Neural cell (in vitro differentiated cells): ENCODE data around the gene UROC1.

Experiments used
- CTCF ChIP-seq: fragments of 450-650 bp; IDR thresholded peaks from 2 replicates; pipeline ENCODE4 v1.5.1; 2014; ENCODE audit warnings: antibody characterized with exemption, mild to moderate bottlenecking, moderate library complexity; ENCODE audit not compliant: poor library complexity, severe bottlenecking
- EP300 ChIP-seq: fragments of 450-650 bp; conservative IDR thresholded peaks from 2 replicates; pipeline ENCODE4 v1.6.1; 2014; ENCODE audit warnings: antibody characterized with exemption, mild to moderate bottlenecking, moderate library complexity; ENCODE audit not compliant: poor library complexity, severe bottlenecking
- EZH2 ChIP-seq: fragments of 200-600, 300-800 bp; shearing (Covaris generic), sonication (generic); IDR thresholded peaks from 2 replicates; pipeline ENCODE4 v1.6.1; 2014; ENCODE audit warnings: antibody characterized with exemption, low read length, borderline replicate concordance, mild to moderate bottlenecking; ENCODE audit not compliant: insufficient read depth, poor library complexity, severe bottlenecking
- POLR2AphosphoS5 ChIP-seq: IDR thresholded peaks from 2 replicates; pipeline ENCODE4 v1.6.1; 2012
- RAD21 ChIP-seq: fragments of 450-650 bp; conservative IDR thresholded peaks from 2 replicates; pipeline ENCODE4 v1.6.1; 2014; ENCODE audit warnings: antibody characterized with exemption, mild to moderate bottlenecking, moderate library complexity
- TF ChIP-seq, protein P1 (sequence below): IDR thresholded peaks from 2 replicates; pipeline ENCODE4 v1.6.1; 2012; ENCODE audit warnings: borderline replicate concordance

DNA sequence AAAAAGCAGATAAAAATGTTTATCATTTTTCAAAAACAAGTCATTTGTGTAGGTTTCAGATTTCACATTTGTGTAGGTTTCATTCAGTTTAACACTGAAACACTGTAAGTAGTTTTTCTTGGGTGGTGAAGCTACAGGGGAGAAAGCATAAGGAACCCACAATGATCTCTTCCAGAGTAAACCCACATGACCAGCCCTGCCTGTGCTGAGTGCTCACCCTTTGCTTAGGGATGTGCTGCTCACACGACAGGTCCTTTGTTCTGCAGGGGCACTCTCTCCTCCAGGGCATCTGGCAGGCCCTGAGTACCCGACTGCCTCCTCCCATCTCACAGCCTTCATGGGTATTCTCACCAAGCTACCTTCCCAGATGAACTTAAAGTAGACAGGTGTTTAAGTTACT lies 70.8 kb downstream of the UROC1 start:
- TF ChIP-seq CTCF (no peak), EP300 (no peak), RAD21 (no peak), POLR2AphosphoS5 (no peak), EZH2 (no peak)
- TF ChIP-seq, protein P1, sequence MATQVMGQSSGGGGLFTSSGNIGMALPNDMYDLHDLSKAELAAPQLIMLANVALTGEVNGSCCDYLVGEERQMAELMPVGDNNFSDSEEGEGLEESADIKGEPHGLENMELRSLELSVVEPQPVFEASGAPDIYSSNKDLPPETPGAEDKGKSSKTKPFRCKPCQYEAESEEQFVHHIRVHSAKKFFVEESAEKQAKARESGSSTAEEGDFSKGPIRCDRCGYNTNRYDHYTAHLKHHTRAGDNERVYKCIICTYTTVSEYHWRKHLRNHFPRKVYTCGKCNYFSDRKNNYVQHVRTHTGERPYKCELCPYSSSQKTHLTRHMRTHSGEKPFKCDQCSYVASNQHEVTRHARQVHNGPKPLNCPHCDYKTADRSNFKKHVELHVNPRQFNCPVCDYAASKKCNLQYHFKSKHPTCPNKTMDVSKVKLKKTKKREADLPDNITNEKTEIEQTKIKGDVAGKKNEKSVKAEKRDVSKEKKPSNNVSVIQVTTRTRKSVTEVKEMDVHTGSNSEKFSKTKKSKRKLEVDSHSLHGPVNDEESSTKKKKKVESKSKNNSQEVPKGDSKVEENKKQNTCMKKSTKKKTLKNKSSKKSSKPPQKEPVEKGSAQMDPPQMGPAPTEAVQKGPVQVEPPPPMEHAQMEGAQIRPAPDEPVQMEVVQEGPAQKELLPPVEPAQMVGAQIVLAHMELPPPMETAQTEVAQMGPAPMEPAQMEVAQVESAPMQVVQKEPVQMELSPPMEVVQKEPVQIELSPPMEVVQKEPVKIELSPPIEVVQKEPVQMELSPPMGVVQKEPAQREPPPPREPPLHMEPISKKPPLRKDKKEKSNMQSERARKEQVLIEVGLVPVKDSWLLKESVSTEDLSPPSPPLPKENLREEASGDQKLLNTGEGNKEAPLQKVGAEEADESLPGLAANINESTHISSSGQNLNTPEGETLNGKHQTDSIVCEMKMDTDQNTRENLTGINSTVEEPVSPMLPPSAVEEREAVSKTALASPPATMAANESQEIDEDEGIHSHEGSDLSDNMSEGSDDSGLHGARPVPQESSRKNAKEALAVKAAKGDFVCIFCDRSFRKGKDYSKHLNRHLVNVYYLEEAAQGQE, result no peak
